ENCODE results near the gene GRK5.

Gene GRK5

GRCh38 chr10:119207713-119208552, 562 bp downstream of the GRK5 start:
- Histone ChIP-seq H3K4me2 (ENCODE audit: low read depth, low read length, poor library complexity, severe bottlenecking) (peak overlapping the region; percentile 67), H3K36me3 (ENCODE audit: low read length) (no peaks in the 10 kb centered on the region), H3K79me2 (ENCODE audit: insufficient read depth, low read length) (no peaks in the 10 kb centered on the region), H3F3A (ENCODE audit: insufficient read depth) (0 out of 2 replicates have a peak, but pooled peaks cover 3% of the 10 kb centered on the region), H3K27ac (ENCODE audit: low read depth, low read length) (no peak overlapping the region), H3K9ac (ENCODE audit: low read length) (peak overlapping the region; percentile 52), H3K27me3 (ENCODE audit: low read length) (no peaks in the 10 kb centered on the region), H3K9me2 (replicated peaks; ENCODE audit: insufficient read depth, low read length) (no peaks in the 10 kb centered on the region), H3K9me3 (ENCODE audit: insufficient read depth, low read length) (no peaks in the 10 kb centered on the region), H2AFZ (ENCODE audit: low read depth, low read length, severe bottlenecking) (peak overlapping the region; percentile 23), H3K4me3 (ENCODE audit: insufficient read depth, low read length, poor library complexity, severe bottlenecking) (peak overlapping the region; percentile 62), H4K20me1 (ENCODE audit: low read depth, low read length) (no peaks in the 10 kb centered on the region)
- TF ChIP-seq EZH2phosphoT487 (conservative IDR thresholded peaks at IDR 0.05; ENCODE audit: low read length) (no peak), CTCF (IDR thresholded peaks at IDR 0.05; ENCODE audit: insufficient read depth, low read length, poor library complexity, severe bottlenecking) (no peak)

- TF ChIP-seq EZH2phosphoT487 (conservative IDR thresholded peaks at IDR 0.05; ENCODE audit: low read length) (no peak), CTCF (IDR thresholded peaks at IDR 0.05; ENCODE audit: insufficient read depth, low read length, poor library complexity, severe bottlenecking) (no peak)
- H3K9me3 ChIP-seq (ENCODE audit: insufficient read depth, low read length) = no peaks in the 10 kb centered on the region
- H3K9me2 ChIP-seq (replicated peaks; ENCODE audit: insufficient read depth, low read length) = no peaks in the 10 kb centered on the region
- H4K20me1 ChIP-seq (ENCODE audit: low read depth, low read length) = no peaks in the 10 kb centered on the region
- 0 out of 2 replicates have a peak, but pooled peaks cover 3% of the 10 kb centered on the region for H3F3A ChIP-seq (ENCODE audit: insufficient read depth)
- no peaks in the 10 kb centered on the region for H3K36me3 ChIP-seq (ENCODE audit: low read length)
- H3K4me2 ChIP-seq (ENCODE audit: low read depth, low read length, poor library complexity, severe bottlenecking) = peak overlapping the region; percentile 67
- peak overlapping the region; percentile 52 for H3K9ac ChIP-seq (ENCODE audit: low read length)
- H2AFZ ChIP-seq (ENCODE audit: low read depth, low read length, severe bottlenecking) = no peak overlapping the region
- peak overlapping the region; percentile 62 for H3K4me3 ChIP-seq (ENCODE audit: insufficient read depth, low read length, poor library complexity, severe bottlenecking)
- no peaks in the 10 kb centered on the region for H3K79me2 ChIP-seq (ENCODE audit: insufficient read depth, low read length)
- no peaks in the 10 kb centered on the region for H3K27me3 ChIP-seq (ENCODE audit: low read length)
- H3K27ac ChIP-seq (ENCODE audit: low read depth, low read length) = no peak overlapping the region
These were observed 1.2 kb downstream of the GRK5 start for GRCh38 chr10:119208553-119208940.

GRCh38 chr10:119209035-119209735, 1.8 kb downstream of the GRK5 start:
- Histone ChIP-seq H3K9ac (ENCODE audit: low read length) (0 out of 2 replicates have a peak overlapping the region, but pooled peaks have one; percentile 52), H3K9me2 (replicated peaks; ENCODE audit: insufficient read depth, low read length) (no peaks in the 10 kb centered on the region), H2AFZ (ENCODE audit: low read depth, low read length, severe bottlenecking) (no peak overlapping the region), H3F3A (ENCODE audit: insufficient read depth) (0 out of 2 replicates have a peak, but pooled peaks cover 3% of the 10 kb centered on the region), H3K9me3 (ENCODE audit: insufficient read depth, low read length) (no peaks in the 10 kb centered on the region), H4K20me1 (ENCODE audit: low read depth, low read length) (no peaks in the 10 kb centered on the region), H3K27ac (ENCODE audit: low read depth, low read length) (no peak overlapping the region), H3K4me2 (ENCODE audit: low read depth, low read length, poor library complexity, severe bottlenecking) (peak overlapping the region; percentile 67), H3K4me3 (ENCODE audit: insufficient read depth, low read length, poor library complexity, severe bottlenecking) (no peak overlapping the region), H3K36me3 (ENCODE audit: low read length) (no peaks in the 10 kb centered on the region), H3K79me2 (ENCODE audit: insufficient read depth, low read length) (no peaks in the 10 kb centered on the region), H3K27me3 (ENCODE audit: low read length) (no peaks in the 10 kb centered on the region)
- TF ChIP-seq CTCF (IDR thresholded peaks at IDR 0.05; ENCODE audit: insufficient read depth, low read length, poor library complexity, severe bottlenecking) (peak; percentile 76), EZH2phosphoT487 (conservative IDR thresholded peaks at IDR 0.05; ENCODE audit: low read length) (no peak)
